H9 (cell line): Measurements from ENCODE around the gene CSTPP1. TPM values are rescaled to one million over a fixed set of nuclear protein-coding genes. Genes with fewer than 3 reads are reported as not detected.

ENCODE experiments used
- DNase-seq: peaks from one replicate; pipeline ENCODE4 v3.0.0-alpha.2; 2017
- H2AFZ ChIP-seq: one replicate; pipeline ENCODE4 v1.6.1; 2013; ENCODE audit warnings: mild to moderate bottlenecking, low read length, control low read depth, moderate library complexity
- H2AK5ac ChIP-seq: 2 replicates; pipeline ENCODE4 v1.6.1; 2013; ENCODE audit warnings: low read length, control low read depth, mixed read lengths; ENCODE audit not compliant: insufficient read length
- H2BK120ac ChIP-seq: one replicate; pipeline ENCODE4 v1.6.1; 2013; ENCODE audit warnings: low read depth, mild to moderate bottlenecking, low read length, control low read depth, inconsistent platforms; ENCODE audit not compliant: poor library complexity, severe bottlenecking
- H2BK12ac ChIP-seq: 2 replicates; pipeline ENCODE4 v1.6.1; 2013; ENCODE audit warnings: low read length, control low read depth, mixed read lengths, low read depth; ENCODE audit not compliant: insufficient read length
- H2BK15ac ChIP-seq: 2 replicates; pipeline ENCODE4 v1.6.1; 2013; ENCODE audit warnings: low read depth, low read length, control low read depth
- H2BK20ac ChIP-seq: one replicate; pipeline ENCODE4 v1.6.1; 2013; ENCODE audit warnings: low read depth, mild to moderate bottlenecking, low read length, control low read depth, inconsistent platforms; ENCODE audit not compliant: poor library complexity, severe bottlenecking
- H2BK5ac ChIP-seq: 2 replicates; pipeline ENCODE4 v1.6.1; 2013; ENCODE audit warnings: low read length, control low read depth, mixed read lengths; ENCODE audit not compliant: insufficient read length
- H3K14ac ChIP-seq: 2 replicates; pipeline ENCODE4 v1.6.1; 2013; ENCODE audit warnings: low read length, control low read depth; ENCODE audit not compliant: insufficient read depth
- H3K18ac ChIP-seq: 2 replicates; pipeline ENCODE4 v1.6.1; 2013; ENCODE audit warnings: low read depth, mild to moderate bottlenecking, mixed read lengths, low read length, control low read depth; ENCODE audit not compliant: insufficient read length
- H3K23ac ChIP-seq: 2 replicates; pipeline ENCODE4 v1.6.1; 2013; ENCODE audit warnings: low read length, control low read depth, mixed read lengths, low read depth; ENCODE audit not compliant: insufficient read length
- H3K23me2 ChIP-seq: 2 replicates; pipeline ENCODE4 v1.6.1; 2013; ENCODE audit warnings: low read depth, mild to moderate bottlenecking, mixed read lengths, low read length, control low read depth; ENCODE audit not compliant: insufficient read length, poor library complexity, severe bottlenecking
- H3K27ac ChIP-seq: 2 replicates; pipeline ENCODE4 v1.5.1; 2013; ENCODE audit warnings: low read length, control low read depth, mixed read lengths, low read depth; ENCODE audit not compliant: insufficient read length
- H3K27me3 ChIP-seq: 2 replicates; pipeline ENCODE4 v1.6.1; 2013; ENCODE audit warnings: low read length, control low read depth, inconsistent platforms; ENCODE audit not compliant: insufficient read depth
- H3K4ac ChIP-seq: 2 replicates; pipeline ENCODE4 v1.6.1; 2013; ENCODE audit warnings: low read depth, mild to moderate bottlenecking, control low read depth, inconsistent platforms, low read length, moderate library complexity
- H3K4me1 ChIP-seq: 2 replicates; pipeline ENCODE4 v1.6.1; 2013; ENCODE audit warnings: low read length, control low read depth, inconsistent platforms; ENCODE audit not compliant: insufficient read depth
- H3K4me2 ChIP-seq: 2 replicates; pipeline ENCODE4 v1.6.1; 2013; ENCODE audit warnings: low read length, control low read depth, mixed read lengths; ENCODE audit not compliant: insufficient read length, insufficient read depth
- H3K56ac ChIP-seq: 2 replicates; pipeline ENCODE4 v1.6.1; 2013; ENCODE audit warnings: low read depth, mild to moderate bottlenecking, mixed read lengths, low read length, control low read depth; ENCODE audit not compliant: insufficient read length
- H3K79me1 ChIP-seq: 2 replicates; pipeline ENCODE4 v1.6.1; 2013; ENCODE audit warnings: low read depth, mild to moderate bottlenecking, moderate library complexity, low read length, control low read depth, inconsistent platforms; ENCODE audit not compliant: insufficient read depth, poor library complexity, severe bottlenecking
- H3K79me2 ChIP-seq: 2 replicates; pipeline ENCODE4 v1.6.1; 2013; ENCODE audit warnings: low read length, control low read depth, inconsistent platforms; ENCODE audit not compliant: insufficient read depth
- H3K9ac ChIP-seq: 2 replicates; pipeline ENCODE4 v1.6.1; 2013; ENCODE audit warnings: low read length, control low read depth, mixed read lengths; ENCODE audit not compliant: insufficient read length; ENCODE audit errors: extremely low read depth
- H3K9me3 ChIP-seq: one replicate; pipeline ENCODE4 v1.6.1; 2013; ENCODE audit warnings: low read depth, low read length, inconsistent platforms; ENCODE audit not compliant: control insufficient read depth
- H3T11ph ChIP-seq: one replicate; pipeline ENCODE4 v1.6.1; 2013; ENCODE audit warnings: mild to moderate bottlenecking, low read length, control low read depth, inconsistent platforms
- H4K20me1 ChIP-seq: one replicate; pipeline ENCODE4 v1.6.1; 2013; ENCODE audit not compliant: control insufficient read depth, insufficient read length, insufficient read depth
- H4K5ac ChIP-seq: 2 replicates; pipeline ENCODE4 v1.6.1; 2013; ENCODE audit warnings: low read depth, mild to moderate bottlenecking, mixed read lengths, low read length, control low read depth; ENCODE audit not compliant: insufficient read length
- H4K8ac ChIP-seq: replicated peaks from 2 replicates; pipeline ENCODE4 v1.6.1; 2013; ENCODE audit warnings: low read length, control low read depth, mixed read lengths, low read depth; ENCODE audit not compliant: insufficient read length
- H4K91ac ChIP-seq: 2 replicates; pipeline ENCODE4 v1.6.1; 2013; ENCODE audit warnings: low read depth, mild to moderate bottlenecking, moderate library complexity, mixed read lengths, low read length, control low read depth; ENCODE audit not compliant: insufficient read length
- H3K27ac Mint-ChIP-seq, 3 experiments: 2 replicates in 2 of 3; 3 replicates in 1 of 3; pipeline ENCODE4 v1.8.0; 2020 to 2021; ENCODE audit warnings: mixed read lengths in 3 of 3, mild to moderate bottlenecking in 1 of 3, moderate library complexity in 1 of 3
- H3K27me3 Mint-ChIP-seq: 2 replicates; pipeline ENCODE4 v1.8.0; 2021; ENCODE audit warnings: low read depth, mild to moderate bottlenecking, moderate library complexity, mixed read lengths
- H3K36me3 Mint-ChIP-seq, 3 experiments: 2 replicates in 2 of 3; 3 replicates in 1 of 3; pipeline ENCODE4 v1.8.0; 2020 to 2021; ENCODE audit warnings: low read depth in 3 of 3, mixed read lengths in 3 of 3; ENCODE audit not compliant: insufficient read depth in 1 of 3
- H3K4me1 Mint-ChIP-seq, 2 experiments: 2 replicates each; pipeline ENCODE4 v1.8.0; 2020; ENCODE audit warnings: mixed read lengths in 2 of 2
- H3K4me3 Mint-ChIP-seq, 2 experiments: 2 replicates in 1 of 2; 3 replicates in 1 of 2; pipeline ENCODE4 v1.8.0; 2020 to 2021; ENCODE audit warnings: mild to moderate bottlenecking in 2 of 2, mixed read lengths in 2 of 2, moderate library complexity in 1 of 2
- H3K9me3 Mint-ChIP-seq, 2 experiments: 2 replicates in 1 of 2; 3 replicates in 1 of 2; pipeline ENCODE4 v1.8.0; 2020; ENCODE audit warnings: mild to moderate bottlenecking in 2 of 2, mixed read lengths in 2 of 2, moderate library complexity in 1 of 2
- CTCF ChIP-seq: fragments of 200-600 bp; sonication (generic); conservative IDR thresholded peaks from 3 replicates; pipeline ENCODE4 v1.8.0; 2021; ENCODE audit warnings: antibody characterized with exemption, mild to moderate bottlenecking
- WGBS: extraction: QIAGEN DNeasy Blood & Tissue Kit; methylation state at CpG from one replicate; pipeline ENCODE4 v1.1.7; 2013; ENCODE audit warnings: missing lambda C conversion rate, low lambda C conversion rate, mixed read lengths; ENCODE audit not compliant: insufficient read length; ENCODE audit errors: extremely low coverage; 5-methylcytosine and 5-hydroxymethylcytosine counted together
- total RNA-seq: library from RNA; stranded (reverse); gene quantifications from 2 replicates; pipeline ENCODE4 v1.2.1, GENCODE V29; 2021

Gene CSTPP1
- total RNA-seq, 1 experiment from 2014 or later, result 21.2 TPM

- H2BK120ac ChIP-seq, result no peak overlapping the region
- no peak overlapping the region for H3K18ac ChIP-seq
- no peak overlapping the region for H3K4me2 ChIP-seq
- no peak overlapping the region for H3K9ac ChIP-seq
- H3K79me2 ChIP-seq, result no peaks in the 10 kb centered on the region
- H4K5ac ChIP-seq, result no peak overlapping the region
- H3K79me1 ChIP-seq, result no peaks in the 10 kb centered on the region
- no CpG with 5 or more reads among the region's 1 CpG for WGBS
- H4K91ac ChIP-seq, result no peak overlapping the region
- no peak overlapping the region for H3T11ph ChIP-seq
- no peaks in the 10 kb centered on the region for H3K23me2 ChIP-seq
- peaks cover 6% of the 10 kb centered on the region; the same call in 1 of the 2 replicates for H3K4me1 ChIP-seq
- Mint-ChIP-seq H3K9me3 (no peaks in the 10 kb centered on the region), H3K36me3 (peaks cover 1 to 8% (median 5%) of the 10 kb centered on the region in 3 experiments; a peak in 6 of 7 replicates), H3K4me3 (no peak overlapping the region), H3K4me1 (peaks cover 19 to 33% of the 10 kb centered on the region in 2 experiments), H3K27me3 (no peaks in the 10 kb centered on the region), H3K27ac (no peak overlapping the region)
- no peak overlapping the region for H3K4ac ChIP-seq
- H2BK15ac ChIP-seq, result no peak overlapping the region
- H2BK12ac ChIP-seq, result no peak overlapping the region
- no peak overlapping the region for H3K56ac ChIP-seq
- H2BK20ac ChIP-seq, result no peak overlapping the region
- DNase-seq, result no peak
- TF ChIP-seq CTCF, result no peak
- H3K27me3 ChIP-seq, result no peaks in the 10 kb centered on the region
- no peak overlapping the region for H2AFZ ChIP-seq
- no peak overlapping the region for H3K23ac ChIP-seq
- H3K9me3 ChIP-seq, result no peaks in the 10 kb centered on the region
- no peak overlapping the region for H2AK5ac ChIP-seq
- H2BK5ac ChIP-seq, result no peak overlapping the region
- no peaks in the 10 kb centered on the region for H4K20me1 ChIP-seq
- H4K8ac ChIP-seq, result no peak overlapping the region
- no peak overlapping the region for H3K14ac ChIP-seq
- H3K27ac ChIP-seq, result no peak overlapping the region
Observed at GRCh38 chr11:47132981-47133380, 196.4 kb downstream of the CSTPP1 start.
